ENCODE measurements around the gene TTBK1. TPM values are rescaled to one million over a fixed set of nuclear protein-coding genes. Genes with fewer than 3 reads are reported as not detected.

The TTBK1 gene
- total and polyA plus RNA-seq, 4 donors = 0.05 to 0.31 (median 0.12) TPM

DNA sequence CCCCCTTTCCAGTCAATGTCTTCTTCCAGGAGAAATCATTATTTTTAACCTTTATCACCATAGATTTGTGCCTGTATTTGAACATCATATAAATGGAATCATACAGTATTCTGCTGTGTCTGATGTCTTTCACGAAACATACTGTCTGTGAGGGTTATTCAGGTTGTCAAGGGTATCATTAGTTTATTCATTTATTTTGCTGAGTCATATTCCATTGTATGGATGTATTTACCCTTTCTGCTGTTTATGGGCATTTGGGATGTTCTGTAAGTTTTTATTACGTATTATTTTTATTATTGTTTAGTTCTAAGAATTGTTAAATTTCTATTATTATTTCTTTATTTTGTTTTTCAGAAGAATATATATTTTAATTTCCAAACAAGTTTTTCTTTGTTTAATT is 36.0 kb upstream of the TTBK1 start:
- ATAC-seq (ENCODE audit: insufficient read depth, low FRiP score) (no peak), DNase-seq (no peak)
- H3K36me3 ChIP-seq (ENCODE audit: control insufficient read depth in 4 of 4, insufficient read depth in 4 of 4, low read length in 4 of 4) = peaks cover 0 to 14% (median 3%) of the 10 kb centered on the region in 4 donors
- H3K9ac ChIP-seq (ENCODE audit: insufficient read depth in 1 of 2, low read length in 2 of 2) = no peak overlapping the region
- H3K9me3 ChIP-seq (ENCODE audit: control insufficient read depth in 4 of 4, insufficient read depth in 3 of 4, low read length in 3 of 4) = no peaks in the 10 kb centered on the region
- H3K27me3 ChIP-seq (ENCODE audit: control insufficient read depth in 3 of 3, insufficient read depth in 3 of 3, low read length in 2 of 3) = no peaks in the 10 kb centered on the region
- no peak overlapping the region for H3K27ac ChIP-seq (ENCODE audit: low read depth in 1 of 2, low read length in 1 of 2)
- H3K4me3 ChIP-seq = no peak overlapping the region
- TF ChIP-seq, protein P1, sequence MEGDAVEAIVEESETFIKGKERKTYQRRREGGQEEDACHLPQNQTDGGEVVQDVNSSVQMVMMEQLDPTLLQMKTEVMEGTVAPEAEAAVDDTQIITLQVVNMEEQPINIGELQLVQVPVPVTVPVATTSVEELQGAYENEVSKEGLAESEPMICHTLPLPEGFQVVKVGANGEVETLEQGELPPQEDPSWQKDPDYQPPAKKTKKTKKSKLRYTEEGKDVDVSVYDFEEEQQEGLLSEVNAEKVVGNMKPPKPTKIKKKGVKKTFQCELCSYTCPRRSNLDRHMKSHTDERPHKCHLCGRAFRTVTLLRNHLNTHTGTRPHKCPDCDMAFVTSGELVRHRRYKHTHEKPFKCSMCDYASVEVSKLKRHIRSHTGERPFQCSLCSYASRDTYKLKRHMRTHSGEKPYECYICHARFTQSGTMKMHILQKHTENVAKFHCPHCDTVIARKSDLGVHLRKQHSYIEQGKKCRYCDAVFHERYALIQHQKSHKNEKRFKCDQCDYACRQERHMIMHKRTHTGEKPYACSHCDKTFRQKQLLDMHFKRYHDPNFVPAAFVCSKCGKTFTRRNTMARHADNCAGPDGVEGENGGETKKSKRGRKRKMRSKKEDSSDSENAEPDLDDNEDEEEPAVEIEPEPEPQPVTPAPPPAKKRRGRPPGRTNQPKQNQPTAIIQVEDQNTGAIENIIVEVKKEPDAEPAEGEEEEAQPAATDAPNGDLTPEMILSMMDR (IDR thresholded peaks at IDR 0.05; ENCODE audit: control extremely low read depth, extremely low read depth) = no peak
- no peaks in the 10 kb centered on the region for H3K4me1 ChIP-seq (ENCODE audit: control insufficient read depth in 5 of 5, insufficient read depth in 5 of 5, low read length in 5 of 5)
- WGBS, 2 donors = 92 to 96% methylated on average over 2 of the region's 2 CpGs

DNA sequence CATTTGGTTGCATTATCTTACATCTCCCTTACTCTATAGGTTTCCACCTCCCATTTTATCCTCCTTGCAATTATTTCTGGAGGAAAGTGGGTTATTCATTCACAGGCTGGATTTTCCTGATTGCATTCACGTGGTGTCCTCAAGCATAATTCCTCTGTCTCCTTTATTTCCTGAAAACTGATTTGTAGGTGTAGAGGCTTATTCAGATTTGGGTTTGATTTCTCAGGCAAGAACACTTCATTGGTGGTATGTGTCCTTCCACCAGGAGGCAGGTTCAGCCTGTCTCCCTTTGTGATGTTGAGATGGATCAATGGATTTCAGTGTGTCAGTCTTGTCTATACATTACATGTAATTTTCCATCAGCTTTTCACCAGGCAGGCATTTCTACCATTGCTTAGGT is 31.3 kb upstream of the TTBK1 start:
- Histone ChIP-seq H3K9me3 (ENCODE audit: control insufficient read depth in 4 of 4, insufficient read depth in 3 of 4, low read length in 3 of 4) (no peaks in the 10 kb centered on the region), H3K9ac (ENCODE audit: insufficient read depth in 1 of 2, low read length in 2 of 2) (no peak overlapping the region), H3K27ac (ENCODE audit: low read depth in 1 of 2, low read length in 1 of 2) (no peak overlapping the region), H3K36me3 (ENCODE audit: control insufficient read depth in 4 of 4, insufficient read depth in 4 of 4, low read length in 4 of 4) (peaks cover 5 to 10% (median 5%) of the 10 kb centered on the region in 4 donors), H3K4me1 (ENCODE audit: control insufficient read depth in 5 of 5, insufficient read depth in 5 of 5, low read length in 5 of 5) (no peaks in the 10 kb centered on the region), H3K4me3 (no peak overlapping the region), H3K27me3 (ENCODE audit: control insufficient read depth in 3 of 3, insufficient read depth in 3 of 3, low read length in 2 of 3) (no peaks in the 10 kb centered on the region)
- DNase-seq (peak in 1 of 3 donors; percentile 63), ATAC-seq (ENCODE audit: insufficient read depth, low FRiP score) (no peak)
- WGBS, 2 donors = 68 to 74% methylated on average over 1 of the region's 1 CpG
- TF ChIP-seq, protein P1 (IDR thresholded peaks at IDR 0.05; ENCODE audit: control extremely low read depth, extremely low read depth) = no peak

DNA sequence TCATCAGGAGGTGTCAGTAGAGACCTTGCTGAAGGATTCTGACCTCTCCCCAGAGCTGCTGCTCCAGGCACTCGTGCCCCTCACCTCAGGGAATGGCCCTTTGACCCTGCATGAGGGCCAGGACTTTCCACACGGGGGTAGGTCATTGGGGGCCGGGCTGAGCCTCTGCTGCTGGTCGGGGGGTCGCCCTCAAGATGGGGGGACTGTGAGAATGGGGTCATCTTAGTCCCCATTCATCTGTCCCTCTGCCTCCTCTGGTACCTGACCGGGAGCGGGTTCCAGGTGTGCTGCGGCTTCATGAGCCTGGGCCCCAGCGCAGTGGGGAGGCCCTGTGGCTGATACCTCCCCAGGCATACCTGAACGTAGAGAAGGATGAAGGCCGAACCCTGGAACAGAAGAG is 29.9 kb upstream of the TTBK1 start:
- Histone ChIP-seq H3K27ac (ENCODE audit: low read depth in 1 of 2, low read length in 1 of 2) (no peak overlapping the region), H3K9me3 (ENCODE audit: control insufficient read depth in 4 of 4, insufficient read depth in 3 of 4, low read length in 3 of 4) (no peaks in the 10 kb centered on the region), H3K9ac (ENCODE audit: insufficient read depth in 1 of 2, low read length in 2 of 2) (no peak overlapping the region), H3K4me3 (no peak overlapping the region), H3K27me3 (ENCODE audit: control insufficient read depth in 3 of 3, insufficient read depth in 3 of 3, low read length in 2 of 3) (no peaks in the 10 kb centered on the region), H3K4me1 (ENCODE audit: control insufficient read depth in 5 of 5, insufficient read depth in 5 of 5, low read length in 5 of 5) (no peaks in the 10 kb centered on the region), H3K36me3 (ENCODE audit: control insufficient read depth in 4 of 4, insufficient read depth in 4 of 4, low read length in 4 of 4) (peaks cover 5 to 12% (median 5%) of the 10 kb centered on the region in 4 donors)
- 92 to 93% methylated on average over 11 of the region's 11 CpGs for WGBS, 2 donors
- TF ChIP-seq, protein P1 (IDR thresholded peaks at IDR 0.05; ENCODE audit: control extremely low read depth, extremely low read depth) = no peak
- DNase-seq = no peak
- ATAC-seq (ENCODE audit: insufficient read depth, low FRiP score) = no peak

DNA sequence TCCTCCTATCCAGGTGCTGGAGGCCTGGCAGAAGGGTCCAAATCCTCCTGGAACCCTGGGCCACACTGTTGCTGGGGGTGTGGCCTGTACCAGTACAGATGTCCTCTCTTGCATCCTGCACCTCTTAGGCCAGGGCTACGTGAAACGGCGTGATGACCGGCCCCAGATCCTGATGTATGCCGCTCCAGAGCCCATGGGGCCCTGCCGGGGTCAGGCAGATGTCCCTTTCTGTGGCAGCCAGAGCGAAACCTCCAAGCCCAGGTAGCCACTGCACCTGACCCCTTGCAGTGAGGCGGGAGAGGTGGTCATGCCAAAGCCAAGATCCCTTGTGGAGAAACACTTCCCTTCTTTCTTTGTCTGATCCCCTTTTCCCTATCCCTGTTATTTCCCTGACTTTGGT is 28.2 kb upstream of the TTBK1 start:
- H3K36me3 ChIP-seq (ENCODE audit: control insufficient read depth in 4 of 4, insufficient read depth in 4 of 4, low read length in 4 of 4) = peaks cover 5 to 15% (median 6%) of the 10 kb centered on the region in 4 donors
- no peaks in the 10 kb centered on the region for H3K4me1 ChIP-seq (ENCODE audit: control insufficient read depth in 5 of 5, insufficient read depth in 5 of 5, low read length in 5 of 5)
- no peak for DNase-seq
- no peaks in the 10 kb centered on the region for H3K27me3 ChIP-seq (ENCODE audit: control insufficient read depth in 3 of 3, insufficient read depth in 3 of 3, low read length in 2 of 3)
- WGBS, 2 donors = 97 to 98% methylated on average over 8 of the region's 8 CpGs
- no peak overlapping the region for H3K9ac ChIP-seq (ENCODE audit: insufficient read depth in 1 of 2, low read length in 2 of 2)
- ATAC-seq (ENCODE audit: insufficient read depth, low FRiP score) = no peak
- H3K27ac ChIP-seq (ENCODE audit: low read depth in 1 of 2, low read length in 1 of 2) = no peak overlapping the region
- no peaks in the 10 kb centered on the region for H3K9me3 ChIP-seq (ENCODE audit: control insufficient read depth in 4 of 4, insufficient read depth in 3 of 4, low read length in 3 of 4)
- H3K4me3 ChIP-seq = no peak overlapping the region
- TF ChIP-seq, protein P1 (IDR thresholded peaks at IDR 0.05; ENCODE audit: control extremely low read depth, extremely low read depth) = no peak

Data from lung (tissue), 12 donors.